ENCODE measurements around the gene RAP1GAP2.

The RAP1GAP2 gene

GRCh38 chr17:2786176-2786881 lies 9.9 kb upstream of the RAP1GAP2 start:
- DNase-seq = peak; percentile 96

- DNase-seq = no peak
These were observed 6.5 kb upstream of the RAP1GAP2 start for GRCh38 chr17:2789700-2790099.

- peak; percentile 86 for DNase-seq
These were observed 3.7 kb upstream of the RAP1GAP2 start for GRCh38 chr17:2792366-2793169.

- no peak for DNase-seq
These were observed 2.0 kb upstream of the RAP1GAP2 start for GRCh38 chr17:2794111-2794803.

- DNase-seq = no peak
These were observed 636 bp upstream of the RAP1GAP2 start for GRCh38 chr17:2795441-2796163.

GRCh38 chr17:2797226-2797625 lies 988 bp downstream of the RAP1GAP2 start:
- no peak for DNase-seq

DNA sequence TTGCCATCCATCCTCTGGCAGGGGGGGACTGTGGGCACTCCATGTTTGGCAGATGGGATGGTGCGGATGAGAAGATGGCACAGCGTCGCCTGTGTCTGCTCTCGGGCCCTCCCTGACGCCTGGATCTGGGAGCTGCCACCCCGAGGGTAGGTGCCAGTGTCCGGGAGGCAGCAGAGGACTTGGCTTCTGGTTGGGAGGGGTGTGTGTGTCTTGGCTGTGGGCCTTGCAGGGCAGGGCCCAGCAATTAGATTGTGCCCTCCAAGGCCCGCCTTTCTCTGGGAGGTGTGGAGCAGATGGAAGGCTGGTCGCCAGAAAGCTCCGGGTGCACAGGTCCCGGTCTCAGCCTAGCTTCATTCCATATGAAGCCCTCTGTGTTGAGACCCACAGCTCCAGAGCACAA lies 1.4 kb downstream of the RAP1GAP2 start:
- no peak for DNase-seq

DNA sequence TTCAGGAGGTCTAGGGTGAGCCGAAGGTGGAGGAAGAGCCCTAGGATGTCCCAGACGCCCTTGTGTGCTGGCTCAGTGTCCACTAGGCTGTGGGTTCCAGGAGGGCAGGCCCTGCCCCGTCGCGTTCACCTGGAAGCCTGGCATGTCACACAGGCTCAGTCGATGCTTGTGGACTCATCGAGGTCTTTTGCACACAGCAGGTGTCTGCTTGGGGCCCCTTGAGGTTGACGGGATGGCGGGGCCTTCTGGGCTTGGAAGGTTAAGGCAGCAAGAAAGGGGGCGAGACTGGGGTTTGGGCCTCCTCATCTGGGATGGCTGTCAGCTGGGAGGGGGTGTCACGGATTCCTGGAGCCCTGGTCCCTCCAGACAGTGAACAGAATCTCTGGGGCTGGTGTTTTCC lies 1.9 kb downstream of the RAP1GAP2 start:
- DNase-seq = no peak

DNA sequence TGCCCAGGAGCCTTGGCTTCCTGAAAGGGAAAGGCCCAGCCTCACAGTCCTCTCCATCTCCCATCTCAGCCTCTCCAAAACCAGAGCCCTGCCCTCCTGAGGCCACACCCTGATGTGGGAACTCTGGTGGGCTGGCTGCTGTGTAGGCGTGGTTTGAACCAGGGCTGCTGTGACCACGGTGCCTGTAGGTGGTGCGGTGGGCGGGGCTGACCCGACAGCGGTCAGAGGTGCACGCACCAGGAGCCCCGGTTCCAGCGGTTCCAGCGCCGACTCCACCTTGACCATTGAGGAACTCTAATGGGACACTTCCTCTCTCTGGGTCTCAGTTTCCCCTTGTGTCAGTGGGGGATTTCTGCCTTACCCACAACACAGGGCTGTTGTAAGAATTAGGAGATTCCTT lies 2.4 kb downstream of the RAP1GAP2 start:
- DNase-seq = no peak

GRCh38 chr17:2799653-2800052 lies 3.4 kb downstream of the RAP1GAP2 start:
- no peak for DNase-seq

GRCh38 chr17:2800367-2800766 lies 4.1 kb downstream of the RAP1GAP2 start:
- no peak for DNase-seq

GRCh38 chr17:2801841-2802240 lies 5.6 kb downstream of the RAP1GAP2 start:
- no peak for DNase-seq

DNA sequence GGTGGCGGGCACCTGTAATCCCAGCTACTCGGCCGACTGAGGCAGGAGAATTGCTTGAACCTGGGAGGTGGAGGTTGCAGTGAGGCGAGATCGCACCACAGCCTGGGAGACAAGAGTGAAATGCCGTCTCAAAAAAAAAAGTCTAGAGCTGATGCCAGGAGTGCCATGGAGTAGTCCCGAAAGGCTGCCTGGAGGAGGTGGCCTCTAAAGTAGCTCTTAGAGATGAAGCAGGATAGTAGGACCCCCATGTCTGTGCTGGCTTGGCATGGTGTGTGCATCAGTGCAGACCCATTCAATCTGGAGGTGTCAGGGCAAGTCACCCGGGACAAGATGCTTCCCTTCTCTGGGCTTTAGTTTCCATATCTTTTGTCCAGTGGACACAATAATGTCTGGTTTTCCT lies 6.3 kb downstream of the RAP1GAP2 start:
- no peak for DNase-seq

DNA sequence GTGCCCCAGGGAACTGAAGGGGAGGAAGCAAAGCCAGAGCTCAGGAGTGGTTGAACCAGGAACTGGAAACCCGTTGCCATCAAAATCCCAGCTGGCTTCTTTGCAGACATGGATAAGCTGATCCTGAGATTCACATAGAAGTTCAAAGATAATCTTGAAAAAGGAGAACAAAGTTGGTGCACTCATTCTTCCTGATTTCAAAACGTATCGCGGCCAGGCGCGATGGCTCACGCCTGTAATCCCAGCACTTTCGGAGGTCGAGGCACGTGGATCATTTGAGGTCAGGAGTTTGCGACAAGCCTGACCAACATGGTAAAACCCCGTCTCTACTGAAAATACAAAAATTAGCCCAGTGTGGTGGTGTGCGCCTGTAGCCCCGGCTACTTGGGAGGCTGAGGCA lies 7.1 kb downstream of the RAP1GAP2 start:
- DNase-seq = no peak

DNA sequence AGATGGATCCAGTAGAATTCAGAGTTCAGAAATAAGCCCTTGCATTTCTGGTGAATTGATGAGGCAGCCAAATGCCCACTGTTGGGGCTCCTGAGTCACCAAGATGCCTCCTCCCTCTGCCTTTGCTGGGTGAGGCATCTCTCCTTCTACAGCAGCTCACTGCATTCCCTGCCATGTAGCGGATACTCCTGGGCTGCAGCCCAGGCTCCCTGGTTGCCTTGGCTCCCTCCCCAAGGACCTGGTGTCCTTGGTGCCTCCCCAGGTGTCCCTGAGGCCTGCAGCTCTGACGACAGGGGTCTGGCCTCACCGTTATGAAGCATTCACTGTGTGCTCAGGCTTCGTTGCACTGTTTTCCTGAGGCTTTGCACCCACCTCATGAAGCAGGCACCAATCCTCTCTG lies 7.7 kb downstream of the RAP1GAP2 start:
- DNase-seq = no peak

DNA sequence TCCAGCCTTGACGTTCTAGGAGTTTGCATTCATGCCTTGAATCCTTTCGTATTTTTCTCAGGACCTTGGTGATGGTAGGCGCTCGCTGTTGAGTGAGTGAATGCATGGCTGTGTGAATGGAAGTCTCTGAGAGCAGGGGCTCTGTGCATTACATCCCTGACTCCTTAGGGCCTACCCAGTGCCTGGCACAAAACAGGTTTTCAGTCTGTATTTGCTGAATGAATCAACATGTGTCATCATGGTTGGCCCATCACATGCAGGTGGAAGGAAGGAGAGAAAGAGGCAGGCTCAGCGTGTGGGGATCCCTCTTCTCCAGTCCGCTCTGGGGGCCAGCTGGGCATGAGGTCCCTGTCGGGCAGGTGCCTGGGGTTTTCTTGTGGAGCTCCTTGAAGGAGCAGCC lies 8.7 kb downstream of the RAP1GAP2 start:
- no peak for DNase-seq

DNA sequence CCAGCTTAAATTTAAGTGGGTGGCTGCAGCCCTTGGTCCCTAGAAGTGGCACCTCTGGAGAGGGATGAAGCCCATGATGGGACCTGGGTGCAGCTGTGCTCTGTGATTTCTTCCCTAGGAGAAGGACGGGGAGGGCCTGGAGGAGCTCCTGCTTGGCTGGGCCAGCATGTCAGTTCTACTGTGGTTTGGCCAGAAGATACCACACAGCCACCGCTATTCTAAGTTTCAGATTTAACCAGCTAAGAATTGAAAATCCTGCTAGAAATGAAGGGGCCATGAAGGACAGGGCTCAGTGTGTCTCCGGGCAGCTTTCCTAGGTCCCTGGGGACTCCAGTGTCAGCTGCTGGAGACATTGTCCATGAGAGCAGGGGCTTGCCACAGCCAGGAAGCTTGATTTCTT lies 9.7 kb downstream of the RAP1GAP2 start:
- no peak for DNase-seq

DNA sequence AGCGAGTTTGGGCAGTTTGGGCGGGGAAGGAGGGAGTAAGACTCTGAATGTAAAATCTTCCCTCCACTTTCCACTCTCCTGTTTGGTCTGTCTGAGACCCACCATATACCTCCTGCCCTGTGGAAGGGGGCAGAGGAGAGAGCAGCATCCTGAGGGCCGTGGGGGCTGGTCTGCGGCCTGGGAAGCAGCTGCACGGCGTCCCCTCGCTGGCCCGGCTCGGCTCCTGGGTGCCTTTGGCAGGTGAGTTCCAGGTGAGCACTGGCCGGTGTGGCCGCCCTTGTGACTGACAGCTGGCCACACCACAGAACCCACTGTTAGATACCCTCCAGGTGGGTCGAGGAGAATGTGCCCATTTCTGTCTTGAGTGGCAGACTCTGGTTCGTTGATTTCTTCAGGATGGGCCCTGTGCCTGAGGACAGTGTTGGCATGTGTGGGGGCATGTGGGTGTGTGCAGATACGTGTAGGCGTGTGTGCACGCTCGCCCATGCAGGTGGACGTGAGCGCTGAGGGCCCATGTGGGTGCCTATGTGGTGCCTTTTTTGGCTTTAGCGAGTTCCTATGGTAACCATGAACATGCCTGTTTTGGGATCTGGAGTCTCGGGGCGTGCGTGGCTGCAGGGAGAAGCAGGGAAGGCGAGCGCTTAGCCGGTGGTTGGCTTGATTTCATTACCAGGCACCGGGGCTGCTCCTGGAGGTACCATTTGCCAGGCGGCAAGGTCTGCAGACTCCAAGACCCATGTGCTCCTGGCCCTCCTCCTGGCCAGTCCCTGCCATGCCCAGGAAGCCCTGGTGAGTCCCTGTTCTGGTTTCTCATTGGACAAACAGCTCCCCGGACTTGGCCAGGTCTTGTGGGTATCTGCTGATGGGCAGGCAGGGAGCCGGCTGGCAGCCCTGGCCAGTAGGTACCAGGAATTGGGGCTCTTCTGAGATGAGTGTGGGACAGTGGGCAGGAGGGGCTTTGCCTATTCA lies 12.4 kb downstream of the RAP1GAP2 start:
- no peak for DNase-seq

DNA sequence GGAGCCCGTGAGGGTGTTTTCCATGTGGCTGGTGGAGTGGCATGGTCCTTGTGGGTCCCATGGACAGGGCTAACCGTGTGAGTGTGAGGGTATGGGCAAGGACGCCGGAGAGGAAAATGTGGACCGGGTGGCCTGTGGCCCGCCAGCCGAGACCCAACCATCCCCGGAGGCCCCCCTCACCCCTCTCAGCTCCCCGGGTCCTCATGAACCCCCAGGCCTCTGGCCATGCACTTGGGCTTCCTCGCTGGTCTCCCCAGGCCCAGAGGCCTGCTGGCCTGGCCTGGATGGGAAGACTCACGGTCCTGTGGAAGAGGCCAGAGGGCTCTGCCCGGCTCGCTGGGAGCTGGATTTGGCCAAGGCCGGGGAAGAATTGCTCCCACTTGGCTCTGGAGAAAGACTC lies 13.1 kb downstream of the RAP1GAP2 start:
- DNase-seq = no peak

DNA sequence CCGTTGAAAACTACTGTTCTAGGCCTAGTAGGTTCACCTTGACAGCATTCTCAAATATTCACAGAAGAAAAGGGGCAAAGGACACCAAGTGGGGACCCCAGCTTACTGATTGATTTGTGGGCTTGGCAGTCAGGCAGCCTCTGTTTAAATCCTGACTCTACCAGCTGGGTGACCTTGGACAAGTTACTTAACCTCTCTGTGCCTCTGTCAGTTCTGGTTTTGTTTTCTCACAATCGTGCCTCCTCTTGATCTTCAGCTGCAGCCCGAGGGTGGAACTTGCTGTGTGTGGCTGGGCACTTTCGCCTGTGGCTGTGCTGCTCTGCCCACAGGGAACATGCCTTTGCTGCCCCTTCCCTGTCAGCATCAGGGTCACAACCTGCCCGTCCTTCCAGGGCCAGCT lies 17.8 kb downstream of the RAP1GAP2 start:
- DNase-seq = no peak

GRCh38 chr17:2814481-2815341 lies 18.5 kb downstream of the RAP1GAP2 start:
- peak; percentile 90 for DNase-seq
